ENCODE results near the gene CNOT2. TPM values are rescaled to one million over a fixed set of nuclear protein-coding genes. Genes with fewer than 3 reads are reported as not detected.

The CNOT2 gene
- total RNA-seq, 2 donors from 2014 or later: 76.8 to 87.3 TPM

- Histone ChIP-seq H3K4me3 (no peak overlapping the region), H3K4me1 (no peaks in the 10 kb centered on the region), H3K27me3 (no peaks in the 10 kb centered on the region), H3K27ac (no peak overlapping the region), H3K36me3 (replicated peaks in 1 of 2; ENCODE audit: insufficient read depth in 1 of 2, low read depth in 2 of 2) (no peaks in the 10 kb centered on the region), H3K9me3 (no peaks in the 10 kb centered on the region)
- ATAC-seq (no peak), DNase-seq (no peak)
- intact Hi-C loops (cut with DNase I): no loop called here
- no peak for TF ChIP-seq CTCF (IDR thresholded peaks at IDR 0.05)
- TF ChIP-seq POLR2A (IDR thresholded peaks at IDR 0.05): no peak
Observed at GRCh38 chr12:70398002-70398401, 154.8 kb downstream of the CNOT2 start.

GRCh38 chr12:70398862-70399261 is 155.6 kb downstream of the CNOT2 start:
- Histone ChIP-seq H3K36me3 (replicated peaks in 1 of 2; ENCODE audit: insufficient read depth in 1 of 2, low read depth in 2 of 2) (no peaks in the 10 kb centered on the region), H3K4me1 (no peaks in the 10 kb centered on the region), H3K4me3 (no peak overlapping the region), H3K9me3 (no peaks in the 10 kb centered on the region), H3K27me3 (no peaks in the 10 kb centered on the region), H3K27ac (no peak overlapping the region)
- 80 to 81% methylated on average over 3 of the region's 3 CpGs for WGBS, 2 donors
- no peak for DNase-seq
- no peak for TF ChIP-seq CTCF (IDR thresholded peaks at IDR 0.05)
- no peak for TF ChIP-seq POLR2A (IDR thresholded peaks at IDR 0.05)
- intact Hi-C loops (cut with DNase I): no loop called here
- ATAC-seq: no peak

GRCh38 chr12:70399311-70399710 is 156.1 kb downstream of the CNOT2 start:
- no peaks in the 10 kb centered on the region for H3K36me3 ChIP-seq (replicated peaks in 1 of 2; ENCODE audit: insufficient read depth in 1 of 2, low read depth in 2 of 2)
- WGBS, 2 donors: 78 to 90% methylated on average over 6 of the region's 6 CpGs
- intact Hi-C loops (cut with DNase I): no loop called here
- ATAC-seq (no peak), DNase-seq (no peak)
- no peak overlapping the region for H3K27ac ChIP-seq
- no peak overlapping the region for H3K4me3 ChIP-seq
- TF ChIP-seq POLR2A (IDR thresholded peaks at IDR 0.05) (no peak), CTCF (IDR thresholded peaks at IDR 0.05) (no peak)
- no peaks in the 10 kb centered on the region for H3K9me3 ChIP-seq
- H3K27me3 ChIP-seq: no peaks in the 10 kb centered on the region
- no peaks in the 10 kb centered on the region for H3K4me1 ChIP-seq

GRCh38 chr12:70400124-70400523 is 156.9 kb downstream of the CNOT2 start:
- H3K4me1 ChIP-seq: no peaks in the 10 kb centered on the region
- H3K27me3 ChIP-seq: no peaks in the 10 kb centered on the region
- H3K36me3 ChIP-seq (replicated peaks in 1 of 2; ENCODE audit: insufficient read depth in 1 of 2, low read depth in 2 of 2): no peaks in the 10 kb centered on the region
- ATAC-seq (no peak), DNase-seq (no peak)
- 31 to 32% methylated on average over 3 of the region's 3 CpGs for WGBS, 2 donors
- H3K4me3 ChIP-seq: no peak overlapping the region
- TF ChIP-seq CTCF (IDR thresholded peaks at IDR 0.05) (no peak), POLR2A (IDR thresholded peaks at IDR 0.05) (no peak)
- H3K27ac ChIP-seq: no peak overlapping the region
- intact Hi-C loops (cut with DNase I): no loop called here
- H3K9me3 ChIP-seq: no peaks in the 10 kb centered on the region

- Histone ChIP-seq H3K27ac (no peak overlapping the region), H3K36me3 (replicated peaks in 1 of 2; ENCODE audit: insufficient read depth in 1 of 2, low read depth in 2 of 2) (no peaks in the 10 kb centered on the region), H3K4me3 (no peak overlapping the region), H3K9me3 (no peaks in the 10 kb centered on the region), H3K27me3 (no peaks in the 10 kb centered on the region), H3K4me1 (no peaks in the 10 kb centered on the region)
- no peak for ATAC-seq
- DNase-seq: no peak
- intact Hi-C loops (cut with DNase I): no loop called here
- TF ChIP-seq POLR2A (IDR thresholded peaks at IDR 0.05) (no peak), CTCF (IDR thresholded peaks at IDR 0.05) (no peak)
- 57 to 69% methylated on average over 1 of the region's 1 CpG for WGBS, 2 donors
Observed at GRCh38 chr12:70402597-70402996, 159.4 kb downstream of the CNOT2 start.
